DMS153 treated with DMSO at 0.1 percent for 48 hours (cell line): ENCODE measurements around the gene SLC25A19.

Experiments
- DNase-seq: peaks from one replicate; lab custom pipeline; 2025; ENCODE audit not compliant: unreplicated experiment; lab: John Stamatoyannopoulos, UW

Gene SLC25A19

GRCh38 chr17:75241996-75242460, 47.2 kb downstream of the SLC25A19 start:
- DNase-seq = no peak

GRCh38 chr17:75241502-75241901, 47.7 kb downstream of the SLC25A19 start:
- no peak for DNase-seq

GRCh38 chr17:75241143-75241430, 48.1 kb downstream of the SLC25A19 start:
- no peak for DNase-seq

GRCh38 chr17:75240394-75241142, 48.7 kb downstream of the SLC25A19 start:
- no peak for DNase-seq

GRCh38 chr17:75239778-75240393, 49.3 kb downstream of the SLC25A19 start:
- no peak for DNase-seq

GRCh38 chr17:75239214-75239613, 50.0 kb downstream of the SLC25A19 start:
- DNase-seq = no peak

GRCh38 chr17:75238684-75239191, 50.5 kb downstream of the SLC25A19 start:
- peak; percentile 49 for DNase-seq

- DNase-seq = no peak
These were observed 51.1 kb downstream of the SLC25A19 start for GRCh38 chr17:75238020-75238580.

- no peak for DNase-seq
These were observed 51.9 kb downstream of the SLC25A19 start for GRCh38 chr17:75237100-75238014.

GRCh38 chr17:75232786-75233185, 56.4 kb downstream of the SLC25A19 start:
- no peak for DNase-seq

- no peak for DNase-seq
These were observed 57.3 kb downstream of the SLC25A19 start for GRCh38 chr17:75231741-75232464.

- no peak for DNase-seq
These were observed 58.2 kb downstream of the SLC25A19 start for GRCh38 chr17:75231071-75231470.

GRCh38 chr17:75228847-75229246, 60.4 kb downstream of the SLC25A19 start:
- no peak for DNase-seq

- DNase-seq = no peak
These were observed 60.9 kb downstream of the SLC25A19 start for GRCh38 chr17:75228305-75228704.

- DNase-seq = no peak
These were observed 61.5 kb downstream of the SLC25A19 start for GRCh38 chr17:75227729-75228128.

GRCh38 chr17:75225016-75225415, 64.2 kb downstream of the SLC25A19 start:
- no peak for DNase-seq
